Endodermal cell (in vitro differentiated cells): ENCODE data around the gene CLEC18B. TPM values are rescaled to one million over a fixed set of nuclear protein-coding genes. Genes with fewer than 3 reads are reported as not detected.

Experiments used
- DNase-seq: peaks from one replicate; pipeline ENCODE4 v3.0.0-alpha.2; 2017
- H3K27ac ChIP-seq: 2 replicates; pipeline ENCODE4 v1.5.1; 2013; ENCODE audit warnings: mild to moderate bottlenecking, low read depth, low read length, moderate library complexity
- H3K27me3 ChIP-seq: 2 replicates; pipeline ENCODE4 v1.6.1; 2013; ENCODE audit warnings: mild to moderate bottlenecking, low read length, moderate library complexity; ENCODE audit not compliant: insufficient read depth, control insufficient read depth, poor library complexity, severe bottlenecking
- H3K36me3 ChIP-seq: 2 replicates; pipeline ENCODE4 v1.7.0; 2013; ENCODE audit warnings: mild to moderate bottlenecking, low read length, moderate library complexity; ENCODE audit not compliant: control insufficient read depth, insufficient read depth
- H3K4me1 ChIP-seq: one replicate; pipeline ENCODE4 v1.7.0; 2013; ENCODE audit warnings: low read length; ENCODE audit not compliant: control insufficient read depth, insufficient read depth
- H3K4me3 ChIP-seq: 2 replicates; pipeline ENCODE4 v1.5.1; 2013; ENCODE audit warnings: mild to moderate bottlenecking, low read length, moderate library complexity
- H3K9ac ChIP-seq: 2 replicates; pipeline ENCODE4 v1.6.1; 2013; ENCODE audit warnings: mild to moderate bottlenecking, low read length, moderate library complexity; ENCODE audit not compliant: poor library complexity, severe bottlenecking; ENCODE audit errors: extremely low read depth
- H3K9me3 ChIP-seq: 2 replicates; pipeline ENCODE4 v1.6.1; 2013; ENCODE audit warnings: mild to moderate bottlenecking, low read length, moderate library complexity; ENCODE audit not compliant: control insufficient read depth
- H3K27ac Mint-ChIP-seq: 2 replicates; pipeline ENCODE4 v1.8.0; 2020; ENCODE audit warnings: mixed read lengths
- H3K27me3 Mint-ChIP-seq: 2 replicates; pipeline ENCODE4 v1.8.0; 2021; ENCODE audit warnings: mild to moderate bottlenecking, mixed read lengths; ENCODE audit not compliant: insufficient read depth
- H3K36me3 Mint-ChIP-seq: 2 replicates; pipeline ENCODE4 v1.8.0; 2020; ENCODE audit warnings: low read depth, mixed read lengths
- H3K4me1 Mint-ChIP-seq: 2 replicates; pipeline ENCODE4 v1.8.0; 2020; ENCODE audit warnings: mixed read lengths
- H3K4me3 Mint-ChIP-seq: 2 replicates; pipeline ENCODE4 v1.8.0; 2020; ENCODE audit warnings: mild to moderate bottlenecking, moderate library complexity, mixed read lengths
- H3K9me3 Mint-ChIP-seq: 2 replicates; pipeline ENCODE4 v1.8.0; 2020; ENCODE audit warnings: mild to moderate bottlenecking, mixed read lengths
- WGBS, 2 experiments: methylation state at CpG; one replicate each; pipeline versions ENCODE4 v1.1.5 to v1.1.7; 2013; ENCODE audit warnings: missing lambda C conversion rate in 2 of 2, mixed read lengths in 1 of 2; ENCODE audit not compliant: insufficient coverage in 1 of 2, insufficient read length in 1 of 2; 5-methylcytosine and 5-hydroxymethylcytosine counted together
- total RNA-seq, 2 donors: library from RNA; stranded (reverse); fragmentation: NEBNext Ultra II Directional in 1 of 2; extraction: Animal tissue kit (Norgen Biotek cat#: 25700) in 1 of 2; gene quantifications; 2 replicates in 1 of 2; 3 replicates in 1 of 2; pipeline ENCODE4 v1.2.1, GENCODE V29; 2021
- TF ChIP-seq, protein P1 (sequence below): fragments of 200-600 bp; sonication (generic); conservative IDR thresholded peaks from 2 replicates; pipeline ENCODE4 v1.5.0; 2021; ENCODE audit warnings: antibody characterized with exemption, mild to moderate bottlenecking

Gene CLEC18B
- total RNA-seq, 2 donors from 2014 or later = not detected

DNA sequence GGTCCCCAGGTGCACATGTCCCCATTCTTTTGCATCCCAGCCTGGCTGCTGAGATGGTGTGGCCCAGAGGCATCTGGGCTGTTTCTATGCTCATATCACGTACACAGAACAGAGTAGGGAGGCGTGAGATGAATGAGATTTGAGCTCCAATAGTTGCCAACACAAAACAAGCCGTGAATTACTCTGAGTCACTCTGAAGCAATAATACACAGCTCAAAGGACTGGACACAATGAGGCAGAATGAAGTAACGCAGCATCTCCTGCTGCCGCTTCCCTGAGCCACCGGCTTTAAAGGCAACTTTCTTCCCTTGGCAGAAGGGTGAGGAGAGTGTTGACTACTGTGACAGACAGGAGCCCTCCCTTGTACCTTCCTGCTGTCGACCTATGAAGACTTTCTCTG is 33.9 kb upstream of the CLEC18B start:
- TF ChIP-seq, protein P1, sequence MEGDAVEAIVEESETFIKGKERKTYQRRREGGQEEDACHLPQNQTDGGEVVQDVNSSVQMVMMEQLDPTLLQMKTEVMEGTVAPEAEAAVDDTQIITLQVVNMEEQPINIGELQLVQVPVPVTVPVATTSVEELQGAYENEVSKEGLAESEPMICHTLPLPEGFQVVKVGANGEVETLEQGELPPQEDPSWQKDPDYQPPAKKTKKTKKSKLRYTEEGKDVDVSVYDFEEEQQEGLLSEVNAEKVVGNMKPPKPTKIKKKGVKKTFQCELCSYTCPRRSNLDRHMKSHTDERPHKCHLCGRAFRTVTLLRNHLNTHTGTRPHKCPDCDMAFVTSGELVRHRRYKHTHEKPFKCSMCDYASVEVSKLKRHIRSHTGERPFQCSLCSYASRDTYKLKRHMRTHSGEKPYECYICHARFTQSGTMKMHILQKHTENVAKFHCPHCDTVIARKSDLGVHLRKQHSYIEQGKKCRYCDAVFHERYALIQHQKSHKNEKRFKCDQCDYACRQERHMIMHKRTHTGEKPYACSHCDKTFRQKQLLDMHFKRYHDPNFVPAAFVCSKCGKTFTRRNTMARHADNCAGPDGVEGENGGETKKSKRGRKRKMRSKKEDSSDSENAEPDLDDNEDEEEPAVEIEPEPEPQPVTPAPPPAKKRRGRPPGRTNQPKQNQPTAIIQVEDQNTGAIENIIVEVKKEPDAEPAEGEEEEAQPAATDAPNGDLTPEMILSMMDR = no peak
- H3K9ac ChIP-seq = no peak overlapping the region
- peaks cover 72% of the 10 kb centered on the region for H3K36me3 ChIP-seq
- Mint-ChIP-seq H3K4me1 (no peaks in the 10 kb centered on the region), H3K36me3 (peaks cover 76% of the 10 kb centered on the region), H3K4me3 (no peak overlapping the region), H3K27me3 (no peaks in the 10 kb centered on the region), H3K27ac (no peak overlapping the region), H3K9me3 (no peaks in the 10 kb centered on the region)
- H3K4me1 ChIP-seq = no peaks in the 10 kb centered on the region
- DNase-seq = no peak
- H3K27ac ChIP-seq = peak overlapping the region; percentile 36
- H3K9me3 ChIP-seq = no peaks in the 10 kb centered on the region
- H3K4me3 ChIP-seq = no peak overlapping the region
- 93 to 100% methylated on average over 6 to 7 of the region's 7 CpGs for WGBS, 2 experiments
- H3K27me3 ChIP-seq = no peaks in the 10 kb centered on the region

- H3K36me3 Mint-ChIP-seq = peaks cover 64% of the 10 kb centered on the region
- no peaks in the 10 kb centered on the region for H3K27me3 Mint-ChIP-seq
- no peak overlapping the region for H3K27ac Mint-ChIP-seq
- no peak overlapping the region for H3K4me3 ChIP-seq
- no peak overlapping the region for H3K4me3 Mint-ChIP-seq
- no peaks in the 10 kb centered on the region for H3K4me1 ChIP-seq
- WGBS, 2 experiments = 97% methylated on average over 5 to 14 of the region's 14 CpGs
- no peak overlapping the region for H3K27ac ChIP-seq
- TF ChIP-seq, protein P1 = no peak
- H3K9ac ChIP-seq = no peak overlapping the region
- no peaks in the 10 kb centered on the region for H3K4me1 Mint-ChIP-seq
- no peaks in the 10 kb centered on the region for H3K9me3 ChIP-seq
- H3K9me3 Mint-ChIP-seq = no peaks in the 10 kb centered on the region
- H3K36me3 ChIP-seq = peaks cover 54% of the 10 kb centered on the region
- no peak for DNase-seq
- H3K27me3 ChIP-seq = no peaks in the 10 kb centered on the region
Measured at GRCh38 chr16:74451951-74452758, 30.9 kb upstream of the CLEC18B start.

DNA sequence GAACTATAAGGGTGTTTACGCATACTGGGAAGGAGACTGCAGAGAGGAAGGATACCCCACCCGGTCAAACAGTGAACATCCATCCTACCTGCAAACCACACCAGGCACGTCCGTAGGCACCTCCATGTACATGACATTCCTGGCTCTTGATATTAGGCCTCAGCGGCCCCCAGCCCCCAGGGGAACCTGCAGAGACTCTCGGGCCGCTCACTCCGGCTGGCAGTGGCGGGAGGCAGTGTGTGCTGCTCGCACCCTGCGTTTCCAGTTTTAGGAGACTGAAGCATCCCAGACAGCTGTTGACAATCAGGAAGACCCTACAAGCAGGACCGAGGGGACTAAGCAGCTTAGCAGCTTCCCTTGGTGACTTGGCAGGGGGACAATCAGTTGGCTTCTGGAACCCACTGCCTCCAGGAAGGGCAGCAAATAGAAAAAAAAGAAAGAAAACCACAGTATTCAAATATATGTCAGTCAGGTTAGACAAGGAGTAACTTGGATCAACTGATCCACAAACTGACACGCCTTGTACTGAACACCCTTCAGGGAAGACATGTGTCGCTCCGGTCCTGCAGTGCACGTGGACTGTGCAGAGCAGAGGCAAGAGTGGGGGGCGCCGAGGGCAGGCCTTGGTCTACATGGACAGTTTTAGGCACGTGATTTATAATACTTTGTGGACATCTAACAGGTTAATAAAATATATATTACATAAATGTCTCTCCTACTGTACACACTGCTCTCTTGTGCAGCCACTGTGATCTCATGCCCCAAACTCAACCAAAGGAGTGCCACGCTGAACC is 29.9 kb upstream of the CLEC18B start:
- TF ChIP-seq, protein P1 = no peak
- Mint-ChIP-seq H3K4me3 (no peak overlapping the region), H3K27me3 (no peaks in the 10 kb centered on the region), H3K27ac (no peak overlapping the region), H3K36me3 (peaks cover 62% of the 10 kb centered on the region), H3K9me3 (no peaks in the 10 kb centered on the region), H3K4me1 (no peaks in the 10 kb centered on the region)
- Histone ChIP-seq H3K36me3 (peaks cover 46% of the 10 kb centered on the region), H3K27me3 (no peaks in the 10 kb centered on the region), H3K9ac (no peak overlapping the region), H3K9me3 (no peaks in the 10 kb centered on the region), H3K4me1 (no peaks in the 10 kb centered on the region), H3K27ac (no peak overlapping the region), H3K4me3 (no peak overlapping the region)
- DNase-seq = no peak
- WGBS, 2 experiments = 93 to 95% methylated on average over 13 to 20 of the region's 20 CpGs
